ENCODE results near the gene PALM. TPM values are rescaled to one million over a fixed set of nuclear protein-coding genes. Genes with fewer than 3 reads are reported as not detected.

PALM gene
- total and polyA plus RNA-seq, 9 of the 15 experiments (the other 6 are each of a cell fraction or from before 2014, with no cell fraction given) = 0.04 to 6.6 (median 1.7) TPM

DNA sequence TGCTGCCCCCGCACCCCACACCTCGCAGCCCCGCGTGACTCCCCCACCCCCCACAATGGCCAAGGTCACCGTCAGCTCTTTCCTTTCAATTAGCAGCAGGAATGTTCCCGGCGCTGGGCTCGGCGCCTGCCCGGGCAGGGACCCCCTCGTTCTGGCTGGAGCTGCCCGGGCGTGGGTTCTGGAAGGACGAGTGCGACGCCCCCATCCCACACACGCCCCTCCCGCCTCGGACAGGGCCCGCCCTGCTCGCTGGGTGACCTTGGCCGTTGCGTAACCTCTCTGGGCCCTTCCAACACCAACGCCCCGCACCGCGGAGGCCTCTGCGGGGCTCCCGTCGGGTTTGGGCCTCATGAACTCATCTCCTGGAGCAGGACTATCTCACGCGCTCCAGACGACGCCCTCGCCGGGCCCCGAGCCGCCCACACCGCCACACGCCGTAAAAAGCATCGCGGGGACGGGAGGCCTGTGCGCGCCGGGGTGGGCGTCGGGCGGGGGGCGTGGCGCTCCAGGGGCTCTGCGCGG lies 10.3 kb downstream of the PALM start (continued):
- no peak for TF ChIP-seq PCBP1 (IDR thresholded peaks at IDR 0.05; ENCODE audit: low read depth, low read length, poor library complexity, severe bottlenecking)
- TF ChIP-seq ZNF644 (tag; IDR thresholded peaks at IDR 0.05; ENCODE audit: low read depth) = no peak
- TF ChIP-seq NELFE (IDR thresholded peaks at IDR 0.05; ENCODE audit: insufficient read depth, insufficient read length) = no peak
- TF ChIP-seq RAD21 (CRISPR knock-in tag; conservative IDR thresholded peaks at IDR 0.05 in 1 of 2, IDR thresholded peaks at IDR 0.05 in 1 of 2) = no peak
- TF ChIP-seq ZNF384 (IDR thresholded peaks at IDR 0.05; ENCODE audit: low read depth, low read length) = no peak
- no peak for TF ChIP-seq MITF (IDR thresholded peaks at IDR 0.05)
- no peak for TF ChIP-seq SP1 (CRISPR knock-in tag; IDR thresholded peaks at IDR 0.05)
- no peak for TF ChIP-seq CAMTA2 (CRISPR knock-in tag; conservative IDR thresholded peaks at IDR 0.05)
- TF ChIP-seq STAT5B (CRISPR knock-in tag; IDR thresholded peaks at IDR 0.05) = no peak
- TF ChIP-seq ID3 (CRISPR knock-in tag; IDR thresholded peaks at IDR 0.05) = no peak
- TF ChIP-seq ID3 (tag; IDR thresholded peaks at IDR 0.05) = no peak
- peak; percentile 20; the same call in 1 of the 2 replicates for TF ChIP-seq L3MBTL2 (IDR thresholded peaks at IDR 0.05)
- no peak for TF ChIP-seq CBX2 (IDR thresholded peaks at IDR 0.05; ENCODE audit: insufficient read depth, low read length, poor library complexity, severe bottlenecking)
- TF ChIP-seq CEBPG (CRISPR knock-in tag; IDR thresholded peaks at IDR 0.05) = no peak
- TF ChIP-seq CEBPG (tag; conservative IDR thresholded peaks at IDR 0.05 in 1 of 2, IDR thresholded peaks at IDR 0.05 in 1 of 2) = peak in 1 of 2 experiments; percentile 41; a peak in 1 of 4 replicates
- TF ChIP-seq, protein P1, sequence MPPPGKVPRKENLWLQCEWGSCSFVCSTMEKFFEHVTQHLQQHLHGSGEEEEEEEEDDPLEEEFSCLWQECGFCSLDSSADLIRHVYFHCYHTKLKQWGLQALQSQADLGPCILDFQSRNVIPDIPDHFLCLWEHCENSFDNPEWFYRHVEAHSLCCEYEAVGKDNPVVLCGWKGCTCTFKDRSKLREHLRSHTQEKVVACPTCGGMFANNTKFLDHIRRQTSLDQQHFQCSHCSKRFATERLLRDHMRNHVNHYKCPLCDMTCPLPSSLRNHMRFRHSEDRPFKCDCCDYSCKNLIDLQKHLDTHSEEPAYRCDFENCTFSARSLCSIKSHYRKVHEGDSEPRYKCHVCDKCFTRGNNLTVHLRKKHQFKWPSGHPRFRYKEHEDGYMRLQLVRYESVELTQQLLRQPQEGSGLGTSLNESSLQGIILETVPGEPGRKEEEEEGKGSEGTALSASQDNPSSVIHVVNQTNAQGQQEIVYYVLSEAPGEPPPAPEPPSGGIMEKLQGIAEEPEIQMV (tag; conservative IDR thresholded peaks at IDR 0.05; ENCODE audit: low read depth) = no peak
- TF ChIP-seq, protein P2, sequence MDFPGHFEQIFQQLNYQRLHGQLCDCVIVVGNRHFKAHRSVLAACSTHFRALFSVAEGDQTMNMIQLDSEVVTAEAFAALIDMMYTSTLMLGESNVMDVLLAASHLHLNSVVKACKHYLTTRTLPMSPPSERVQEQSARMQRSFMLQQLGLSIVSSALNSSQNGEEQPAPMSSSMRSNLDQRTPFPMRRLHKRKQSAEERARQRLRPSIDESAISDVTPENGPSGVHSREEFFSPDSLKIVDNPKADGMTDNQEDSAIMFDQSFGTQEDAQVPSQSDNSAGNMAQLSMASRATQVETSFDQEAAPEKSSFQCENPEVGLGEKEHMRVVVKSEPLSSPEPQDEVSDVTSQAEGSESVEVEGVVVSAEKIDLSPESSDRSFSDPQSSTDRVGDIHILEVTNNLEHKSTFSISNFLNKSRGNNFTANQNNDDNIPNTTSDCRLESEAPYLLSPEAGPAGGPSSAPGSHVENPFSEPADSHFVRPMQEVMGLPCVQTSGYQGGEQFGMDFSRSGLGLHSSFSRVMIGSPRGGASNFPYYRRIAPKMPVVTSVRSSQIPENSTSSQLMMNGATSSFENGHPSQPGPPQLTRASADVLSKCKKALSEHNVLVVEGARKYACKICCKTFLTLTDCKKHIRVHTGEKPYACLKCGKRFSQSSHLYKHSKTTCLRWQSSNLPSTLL (IDR thresholded peaks at IDR 0.05) = no peak
- no peak for TF ChIP-seq XRCC4 (IDR thresholded peaks at IDR 0.05; ENCODE audit: extremely low read depth, insufficient read depth, insufficient read length)
- no peak for TF ChIP-seq ZNF431 (CRISPR knock-in tag; IDR thresholded peaks at IDR 0.05)
- no peak for TF ChIP-seq FIP1L1 (IDR thresholded peaks at IDR 0.05; ENCODE audit: low read depth, low read length, poor library complexity, severe bottlenecking)
- TF ChIP-seq FOXJ2 (tag; IDR thresholded peaks at IDR 0.05) = no peak

All from K562 (cell line).